WI38 (cell line): ENCODE measurements around the gene MAP1A.
A peak's percentile ranks its signal among the peaks of the same experiment; 100 is the strongest.

ENCODE experiments used
- H3K4me3 ChIP-seq: 2 replicates; pipeline ENCODE4 v1.5.1; 2011; ENCODE audit warnings: low read depth, mild to moderate bottlenecking, control low read depth, low read length
- TF ChIP-seq, protein P1 (sequence below): IDR thresholded peaks from 2 replicates; pipeline ENCODE4 v1.5.1; 2012; ENCODE audit warnings: low read depth, mild to moderate bottlenecking, control low read depth, low read length

Gene MAP1A

DNA sequence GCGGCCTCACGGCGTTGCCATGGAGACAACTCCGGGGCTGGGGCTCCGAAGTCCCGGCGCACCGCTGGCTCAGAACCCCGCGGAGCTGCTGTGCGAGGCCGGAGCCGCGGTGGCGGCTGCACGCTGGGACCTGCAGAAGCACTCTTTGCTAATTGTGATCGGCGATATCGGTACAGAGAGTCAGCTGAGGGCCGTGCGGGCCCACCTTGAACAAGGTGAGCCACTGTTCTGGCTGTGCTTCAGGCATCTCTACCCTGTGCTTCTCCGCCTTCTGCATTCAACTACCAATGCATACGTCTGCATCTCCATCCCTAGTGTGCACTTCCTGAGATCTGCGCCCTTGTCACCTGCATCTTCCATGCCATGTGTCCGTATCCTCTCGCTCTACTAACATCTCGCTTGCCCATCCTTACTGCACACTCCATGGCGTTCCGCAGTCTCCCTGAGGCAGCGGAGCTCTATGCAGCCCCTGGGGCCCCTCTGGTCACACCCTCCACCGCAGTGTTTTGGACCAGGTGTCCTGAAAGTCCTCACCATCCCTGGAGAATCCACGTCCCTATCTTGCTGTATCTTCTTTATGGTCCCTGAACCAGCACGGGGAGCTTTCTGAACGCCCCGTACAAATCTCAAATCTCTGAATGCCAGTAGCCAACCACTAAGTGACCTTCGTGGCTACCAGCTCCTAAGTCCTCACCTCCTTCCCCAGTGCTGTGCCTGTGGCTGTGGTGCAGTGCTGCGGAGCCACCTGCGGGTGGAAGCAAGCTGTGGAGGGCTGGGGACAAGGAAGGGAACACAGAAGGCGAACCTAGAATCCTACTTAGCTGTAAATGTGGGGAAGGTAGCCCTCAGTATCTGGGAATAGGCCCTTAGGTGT, 6.2 kb upstream of the MAP1A start:
- TF ChIP-seq, protein P1, sequence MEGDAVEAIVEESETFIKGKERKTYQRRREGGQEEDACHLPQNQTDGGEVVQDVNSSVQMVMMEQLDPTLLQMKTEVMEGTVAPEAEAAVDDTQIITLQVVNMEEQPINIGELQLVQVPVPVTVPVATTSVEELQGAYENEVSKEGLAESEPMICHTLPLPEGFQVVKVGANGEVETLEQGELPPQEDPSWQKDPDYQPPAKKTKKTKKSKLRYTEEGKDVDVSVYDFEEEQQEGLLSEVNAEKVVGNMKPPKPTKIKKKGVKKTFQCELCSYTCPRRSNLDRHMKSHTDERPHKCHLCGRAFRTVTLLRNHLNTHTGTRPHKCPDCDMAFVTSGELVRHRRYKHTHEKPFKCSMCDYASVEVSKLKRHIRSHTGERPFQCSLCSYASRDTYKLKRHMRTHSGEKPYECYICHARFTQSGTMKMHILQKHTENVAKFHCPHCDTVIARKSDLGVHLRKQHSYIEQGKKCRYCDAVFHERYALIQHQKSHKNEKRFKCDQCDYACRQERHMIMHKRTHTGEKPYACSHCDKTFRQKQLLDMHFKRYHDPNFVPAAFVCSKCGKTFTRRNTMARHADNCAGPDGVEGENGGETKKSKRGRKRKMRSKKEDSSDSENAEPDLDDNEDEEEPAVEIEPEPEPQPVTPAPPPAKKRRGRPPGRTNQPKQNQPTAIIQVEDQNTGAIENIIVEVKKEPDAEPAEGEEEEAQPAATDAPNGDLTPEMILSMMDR, result peak; percentile 26; the same call in 1 of the 2 replicates
- H3K4me3 ChIP-seq, result peak overlapping the region; percentile 65

DNA sequence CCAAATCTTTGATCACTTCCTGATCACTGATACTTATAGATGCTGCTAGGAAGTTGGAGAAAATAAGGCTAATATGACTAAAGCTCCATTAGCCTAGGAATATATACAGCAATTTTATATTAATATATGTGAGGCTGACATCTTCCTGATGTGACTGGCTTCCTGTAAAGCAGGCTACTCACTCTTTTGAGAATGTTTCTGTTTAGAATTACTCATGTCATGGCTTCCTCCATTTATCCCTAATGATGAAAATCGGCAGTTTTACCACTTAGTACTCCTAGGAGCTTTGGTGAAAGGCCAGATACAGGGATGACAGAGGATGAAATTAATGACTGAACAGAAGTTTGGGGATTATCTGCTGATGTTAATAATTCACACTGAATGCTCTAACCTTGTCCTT, 3.9 kb upstream of the MAP1A start:
- TF ChIP-seq, protein P1, result no peak
- no peak overlapping the region for H3K4me3 ChIP-seq

DNA sequence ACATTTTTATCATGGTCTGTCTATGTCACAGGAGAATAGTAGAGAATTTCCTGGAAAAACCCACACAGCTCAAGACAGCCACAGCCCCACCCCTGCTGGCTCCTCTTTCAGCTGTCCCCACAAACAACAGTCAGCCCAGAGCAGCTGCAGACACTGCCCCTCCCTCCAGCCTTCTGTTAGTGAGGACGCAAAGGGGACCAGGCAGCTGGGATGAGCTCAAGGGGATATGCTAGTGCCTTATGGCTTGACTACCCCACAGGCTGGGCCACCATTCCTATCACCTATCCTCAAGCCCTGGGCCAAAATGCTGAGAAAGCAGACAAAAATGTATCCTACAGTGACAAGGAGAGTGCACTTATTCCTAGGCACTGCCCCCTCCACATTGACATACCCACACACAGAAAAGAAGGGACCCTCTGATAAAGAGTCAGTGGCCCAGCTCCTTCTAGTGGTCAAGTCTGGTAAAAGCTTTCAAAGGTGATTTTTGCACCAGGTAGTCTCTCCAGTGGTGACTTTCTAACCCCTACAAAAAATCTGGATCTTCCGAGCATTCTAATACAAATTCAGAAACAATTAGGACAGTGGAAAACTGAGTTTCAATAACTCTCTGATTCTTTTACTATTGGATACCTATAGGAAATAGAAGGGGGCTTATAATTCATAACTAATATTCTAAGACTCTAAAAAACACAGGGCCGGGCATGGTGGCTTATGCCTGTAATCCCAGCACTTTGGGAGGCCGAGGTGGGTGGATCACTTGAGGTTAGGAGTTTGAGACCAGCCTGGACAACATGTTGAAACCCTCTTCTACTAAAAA, 3.0 kb upstream of the MAP1A start:
- TF ChIP-seq, protein P1, result peak; percentile 46
- no peak overlapping the region for H3K4me3 ChIP-seq

- TF ChIP-seq, protein P1, result no peak
Measured at GRCh38 chr15:43515741-43516140, 1.7 kb upstream of the MAP1A start.

GRCh38 chr15:43516185-43516584, 1.2 kb upstream of the MAP1A start:
- TF ChIP-seq, protein P1, result no peak
- H3K4me3 ChIP-seq, result peak overlapping the region; percentile 96

More at GRCh38 chr15:43515741-43516140, 1.7 kb upstream of the MAP1A start:
- peak overlapping the region; percentile 96 for H3K4me3 ChIP-seq

GRCh38 chr15:43516801-43517353, 531 bp upstream of the MAP1A start:
- TF ChIP-seq, protein P1, result no peak
- H3K4me3 ChIP-seq, result peak overlapping the region; percentile 96
